Neural cell (in vitro differentiated cells): ENCODE results near the gene SAMD1. TPM values are rescaled to one million over a fixed set of nuclear protein-coding genes. Genes with fewer than 3 reads are reported as not detected.
A peak's percentile ranks its signal among the peaks of the same experiment; 100 is the strongest.

Experiments
- H2AFZ ChIP-seq: fragments of 200-600, 300-800 bp; sonication (generic), shearing (Covaris generic); 2 replicates; pipeline ENCODE4 v1.6.0; 2014; ENCODE audit warnings: low read depth, mild to moderate bottlenecking, antibody characterized with exemption, low read length, moderate library complexity
- H3F3A ChIP-seq: fragments of 200-600 bp; shearing (Covaris generic); 2 replicates; pipeline ENCODE4 v1.6.1; 2016; ENCODE audit warnings: mild to moderate bottlenecking, moderate library complexity, mixed read lengths, antibody characterized with exemption, low read length; ENCODE audit not compliant: insufficient read depth, poor library complexity, severe bottlenecking
- H3K27ac ChIP-seq: fragments of 200-600, 300-800 bp; sonication (generic), shearing (Covaris generic); 2 replicates; pipeline ENCODE4 v1.5.1; 2014; ENCODE audit warnings: mild to moderate bottlenecking, low read length, moderate library complexity
- H3K27me3 ChIP-seq: fragments of 300-800, 200-600 bp; sonication (generic), shearing (Covaris generic); 2 replicates; pipeline ENCODE4 v1.6.0; 2014; ENCODE audit warnings: mild to moderate bottlenecking, low read depth, low read length, moderate library complexity; ENCODE audit not compliant: insufficient read depth
- H3K36me3 ChIP-seq: fragments of 300-800, 200-600 bp; sonication (generic), shearing (Covaris generic); 2 replicates; pipeline ENCODE4 v1.5.1; 2014; ENCODE audit warnings: mild to moderate bottlenecking, antibody characterized with exemption, low read length, moderate library complexity; ENCODE audit not compliant: insufficient read depth
- H3K4me2 ChIP-seq: fragments of 300-800, 200-600 bp; sonication (generic), shearing (Covaris generic); 2 replicates; pipeline ENCODE4 v1.6.0; 2014; ENCODE audit warnings: mild to moderate bottlenecking, low read length
- H3K4me3 ChIP-seq: fragments of 300-800, 200-600 bp; sonication (generic), shearing (Covaris generic); 2 replicates; pipeline ENCODE4 v1.5.1; 2014; ENCODE audit warnings: mild to moderate bottlenecking, low read length, moderate library complexity
- H3K79me2 ChIP-seq: fragments of 200-600 bp; shearing (Covaris generic); replicated peaks from 2 replicates; pipeline ENCODE4 v1.6.0; 2014; ENCODE audit warnings: mild to moderate bottlenecking, low read length, moderate library complexity; ENCODE audit not compliant: insufficient read depth
- H3K9ac ChIP-seq: fragments of 300-800, 200-600 bp; sonication (generic), shearing (Covaris generic); 2 replicates; pipeline ENCODE4 v1.6.1; 2016; ENCODE audit warnings: mild to moderate bottlenecking, low read length, mixed read lengths
- H3K9me2 ChIP-seq: fragments of 200-600 bp; shearing (Covaris generic); 2 replicates; pipeline ENCODE4 v1.6.1; 2016; ENCODE audit warnings: mild to moderate bottlenecking, low read length, mixed read lengths; ENCODE audit not compliant: insufficient read depth
- H3K9me3 ChIP-seq: fragments of 200-600, 300-800 bp; sonication (generic), shearing (Covaris generic); 2 replicates; pipeline ENCODE4 v1.6.1; 2016; ENCODE audit warnings: mild to moderate bottlenecking, mixed run types, low read length, moderate library complexity, mixed read lengths
- H4K20me1 ChIP-seq: fragments of 200-600 bp; shearing (Covaris generic); 2 replicates; pipeline ENCODE4 v1.6.1; 2016; ENCODE audit warnings: mild to moderate bottlenecking, mixed run types; ENCODE audit not compliant: insufficient read depth
- EP300 ChIP-seq: fragments of 450-650 bp; conservative IDR thresholded peaks from 2 replicates; pipeline ENCODE4 v1.6.1; 2014; ENCODE audit warnings: antibody characterized with exemption, mild to moderate bottlenecking, moderate library complexity; ENCODE audit not compliant: poor library complexity, severe bottlenecking
- EZH2 ChIP-seq: fragments of 200-600, 300-800 bp; shearing (Covaris generic), sonication (generic); IDR thresholded peaks from 2 replicates; pipeline ENCODE4 v1.6.1; 2014; ENCODE audit warnings: antibody characterized with exemption, low read length, borderline replicate concordance, mild to moderate bottlenecking; ENCODE audit not compliant: insufficient read depth, poor library complexity, severe bottlenecking
- MXI1 ChIP-seq: fragments of 450-650 bp; conservative IDR thresholded peaks from 2 replicates; pipeline ENCODE4 v1.6.1; 2014; ENCODE audit warnings: antibody characterized with exemption, mild to moderate bottlenecking; ENCODE audit not compliant: poor library complexity, severe bottlenecking
- POLR2AphosphoS5 ChIP-seq: IDR thresholded peaks from 2 replicates; pipeline ENCODE4 v1.6.1; 2012
- RAD21 ChIP-seq: fragments of 450-650 bp; conservative IDR thresholded peaks from 2 replicates; pipeline ENCODE4 v1.6.1; 2014; ENCODE audit warnings: antibody characterized with exemption, mild to moderate bottlenecking, moderate library complexity
- SMC3 ChIP-seq: fragments of 450-650 bp; conservative IDR thresholded peaks from 2 replicates; pipeline ENCODE4 v1.6.1; 2014; ENCODE audit warnings: antibody characterized with exemption, mild to moderate bottlenecking, moderate library complexity; ENCODE audit not compliant: poor library complexity
- TAF1 ChIP-seq: IDR thresholded peaks from 2 replicates; pipeline ENCODE4 v1.6.1; 2012; ENCODE audit warnings: low read depth
- polyA plus RNA-seq: library from polyadenylated mRNA; depleted of rRNA; stranded (reverse); fragments of >200 nt; gene quantifications from 2 replicates; pipeline ENCODE4 v1.2.3, GENCODE V29; 2014
- TF ChIP-seq, protein P1 (sequence below): IDR thresholded peaks from 2 replicates; pipeline ENCODE4 v1.6.1; 2012; ENCODE audit warnings: borderline replicate concordance
- TF ChIP-seq, protein P2 (sequence below): fragments of 450-650 bp; IDR thresholded peaks from 2 replicates; pipeline ENCODE4 v1.5.1; 2014; ENCODE audit warnings: antibody characterized with exemption, mild to moderate bottlenecking, moderate library complexity; ENCODE audit not compliant: poor library complexity, severe bottlenecking

Gene SAMD1
- polyA plus RNA-seq, 1 donor from 2014 or later: 38.1 TPM

DNA sequence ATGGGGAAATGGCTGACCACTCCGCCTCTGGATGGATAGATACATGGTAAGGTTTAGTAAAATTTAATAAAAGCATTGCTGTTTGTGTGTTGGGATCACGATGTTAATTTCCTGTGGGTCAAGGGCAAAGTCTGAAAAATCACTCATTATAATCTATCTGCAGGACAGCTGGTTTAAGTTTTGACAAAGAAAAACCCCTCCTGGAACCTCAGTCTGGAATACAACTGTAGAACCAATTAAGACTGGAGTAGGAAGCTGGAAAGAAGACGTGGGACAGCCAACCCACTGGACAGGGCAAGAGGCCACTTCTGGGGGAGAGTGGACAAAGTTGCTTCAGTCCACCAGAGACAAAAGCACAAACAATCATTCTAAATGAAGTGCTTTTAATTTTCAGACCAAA lies 28.6 kb upstream of the SAMD1 start:
- no peak overlapping the region for H2AFZ ChIP-seq
- no peaks in the 10 kb centered on the region for H3F3A ChIP-seq
- peaks cover 29% of the 10 kb centered on the region for H3K79me2 ChIP-seq
- no peaks in the 10 kb centered on the region for H3K9me3 ChIP-seq
- no peaks in the 10 kb centered on the region for H3K27me3 ChIP-seq
- no peaks in the 10 kb centered on the region for H4K20me1 ChIP-seq
- no peaks in the 10 kb centered on the region for H3K9me2 ChIP-seq
- H3K36me3 ChIP-seq: no peaks in the 10 kb centered on the region
- peak overlapping the region; percentile 86 for H3K4me2 ChIP-seq
- no peak for TF ChIP-seq MXI1
- no peak for TF ChIP-seq POLR2AphosphoS5
- TF ChIP-seq EZH2: no peak
- TF ChIP-seq, protein P1, sequence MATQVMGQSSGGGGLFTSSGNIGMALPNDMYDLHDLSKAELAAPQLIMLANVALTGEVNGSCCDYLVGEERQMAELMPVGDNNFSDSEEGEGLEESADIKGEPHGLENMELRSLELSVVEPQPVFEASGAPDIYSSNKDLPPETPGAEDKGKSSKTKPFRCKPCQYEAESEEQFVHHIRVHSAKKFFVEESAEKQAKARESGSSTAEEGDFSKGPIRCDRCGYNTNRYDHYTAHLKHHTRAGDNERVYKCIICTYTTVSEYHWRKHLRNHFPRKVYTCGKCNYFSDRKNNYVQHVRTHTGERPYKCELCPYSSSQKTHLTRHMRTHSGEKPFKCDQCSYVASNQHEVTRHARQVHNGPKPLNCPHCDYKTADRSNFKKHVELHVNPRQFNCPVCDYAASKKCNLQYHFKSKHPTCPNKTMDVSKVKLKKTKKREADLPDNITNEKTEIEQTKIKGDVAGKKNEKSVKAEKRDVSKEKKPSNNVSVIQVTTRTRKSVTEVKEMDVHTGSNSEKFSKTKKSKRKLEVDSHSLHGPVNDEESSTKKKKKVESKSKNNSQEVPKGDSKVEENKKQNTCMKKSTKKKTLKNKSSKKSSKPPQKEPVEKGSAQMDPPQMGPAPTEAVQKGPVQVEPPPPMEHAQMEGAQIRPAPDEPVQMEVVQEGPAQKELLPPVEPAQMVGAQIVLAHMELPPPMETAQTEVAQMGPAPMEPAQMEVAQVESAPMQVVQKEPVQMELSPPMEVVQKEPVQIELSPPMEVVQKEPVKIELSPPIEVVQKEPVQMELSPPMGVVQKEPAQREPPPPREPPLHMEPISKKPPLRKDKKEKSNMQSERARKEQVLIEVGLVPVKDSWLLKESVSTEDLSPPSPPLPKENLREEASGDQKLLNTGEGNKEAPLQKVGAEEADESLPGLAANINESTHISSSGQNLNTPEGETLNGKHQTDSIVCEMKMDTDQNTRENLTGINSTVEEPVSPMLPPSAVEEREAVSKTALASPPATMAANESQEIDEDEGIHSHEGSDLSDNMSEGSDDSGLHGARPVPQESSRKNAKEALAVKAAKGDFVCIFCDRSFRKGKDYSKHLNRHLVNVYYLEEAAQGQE: no peak
- TF ChIP-seq SMC3: no peak
- TF ChIP-seq EP300: no peak
- TF ChIP-seq, protein P2, sequence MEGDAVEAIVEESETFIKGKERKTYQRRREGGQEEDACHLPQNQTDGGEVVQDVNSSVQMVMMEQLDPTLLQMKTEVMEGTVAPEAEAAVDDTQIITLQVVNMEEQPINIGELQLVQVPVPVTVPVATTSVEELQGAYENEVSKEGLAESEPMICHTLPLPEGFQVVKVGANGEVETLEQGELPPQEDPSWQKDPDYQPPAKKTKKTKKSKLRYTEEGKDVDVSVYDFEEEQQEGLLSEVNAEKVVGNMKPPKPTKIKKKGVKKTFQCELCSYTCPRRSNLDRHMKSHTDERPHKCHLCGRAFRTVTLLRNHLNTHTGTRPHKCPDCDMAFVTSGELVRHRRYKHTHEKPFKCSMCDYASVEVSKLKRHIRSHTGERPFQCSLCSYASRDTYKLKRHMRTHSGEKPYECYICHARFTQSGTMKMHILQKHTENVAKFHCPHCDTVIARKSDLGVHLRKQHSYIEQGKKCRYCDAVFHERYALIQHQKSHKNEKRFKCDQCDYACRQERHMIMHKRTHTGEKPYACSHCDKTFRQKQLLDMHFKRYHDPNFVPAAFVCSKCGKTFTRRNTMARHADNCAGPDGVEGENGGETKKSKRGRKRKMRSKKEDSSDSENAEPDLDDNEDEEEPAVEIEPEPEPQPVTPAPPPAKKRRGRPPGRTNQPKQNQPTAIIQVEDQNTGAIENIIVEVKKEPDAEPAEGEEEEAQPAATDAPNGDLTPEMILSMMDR: no peak
- no peak for TF ChIP-seq TAF1
- TF ChIP-seq RAD21: no peak
- no peak overlapping the region for H3K27ac ChIP-seq
- peak overlapping the region; percentile 74 for H3K9ac ChIP-seq
- H3K4me3 ChIP-seq: peak overlapping the region; percentile 76

DNA sequence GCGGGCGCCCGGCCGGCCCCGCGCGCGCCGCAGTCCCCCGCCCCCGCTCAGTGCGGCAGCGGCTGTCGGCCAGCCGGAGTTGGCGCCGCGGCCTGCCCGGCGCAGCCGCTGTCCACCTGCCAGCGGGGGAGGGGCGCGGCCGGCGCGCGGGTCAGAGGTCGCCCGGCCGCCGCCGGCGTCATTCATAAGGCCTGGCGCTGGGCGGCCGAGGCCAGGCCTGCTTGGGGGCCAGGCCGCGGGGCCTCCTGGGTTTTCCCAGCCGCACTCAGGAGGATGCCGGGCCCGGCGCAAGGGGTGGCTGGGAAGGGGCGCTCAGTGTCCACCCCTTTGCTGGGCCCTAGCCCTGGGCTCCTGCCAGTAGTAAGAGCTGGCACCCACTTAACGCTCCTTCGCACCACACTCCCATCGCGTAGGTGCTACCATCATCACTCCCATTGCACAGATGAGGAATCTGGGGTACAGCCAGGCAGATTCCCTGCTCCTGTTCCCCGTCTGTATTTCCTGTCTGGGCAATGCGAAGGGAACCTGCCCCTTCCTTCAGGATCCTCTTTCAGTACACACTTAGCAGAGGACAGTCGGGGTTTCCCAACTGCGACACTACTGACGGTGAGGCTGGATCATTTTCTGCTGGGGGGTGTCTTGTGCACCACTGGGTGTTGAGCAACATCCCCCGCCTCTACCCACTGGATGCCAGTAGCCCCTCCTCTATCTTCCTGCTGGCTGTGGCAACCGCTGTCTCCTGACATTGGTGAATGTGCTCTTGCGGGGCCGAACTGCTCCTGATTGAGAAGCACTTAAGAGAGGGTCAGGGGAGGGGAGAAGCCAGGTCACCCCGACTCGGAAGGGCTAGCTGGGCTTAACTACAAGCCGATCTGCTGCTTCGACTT lies 27.9 kb upstream of the SAMD1 start:
- Histone ChIP-seq H3K9ac (peak overlapping the region; percentile 74), H4K20me1 (no peaks in the 10 kb centered on the region), H3K79me2 (peaks cover 29% of the 10 kb centered on the region), H3K4me2 (peak overlapping the region; percentile 86), H3K27me3 (no peaks in the 10 kb centered on the region), H2AFZ (peak overlapping the region; percentile 54), H3K9me3 (no peaks in the 10 kb centered on the region), H3K27ac (peak overlapping the region; percentile 76), H3K9me2 (no peaks in the 10 kb centered on the region), H3K36me3 (no peaks in the 10 kb centered on the region), H3K4me3 (peak overlapping the region; percentile 76), H3F3A (no peaks in the 10 kb centered on the region)
- TF ChIP-seq SMC3 (peak; percentile 24), POLR2AphosphoS5 (no peak), MXI1 (no peak), TAF1 (peak; percentile 17), EP300 (no peak)
- TF ChIP-seq, protein P1: no peak
- TF ChIP-seq, protein P2: no peak
